GM12872 (cell line): ENCODE measurements around the gene CCDC88A.

Source experiments
- TF ChIP-seq, protein P1 (sequence below): IDR thresholded peaks from 3 replicates; pipeline ENCODE4 v1.5.1; 2011; ENCODE audit warnings: low read depth, mild to moderate bottlenecking, low read length, moderate library complexity; ENCODE audit not compliant: insufficient read depth

Gene CCDC88A

DNA sequence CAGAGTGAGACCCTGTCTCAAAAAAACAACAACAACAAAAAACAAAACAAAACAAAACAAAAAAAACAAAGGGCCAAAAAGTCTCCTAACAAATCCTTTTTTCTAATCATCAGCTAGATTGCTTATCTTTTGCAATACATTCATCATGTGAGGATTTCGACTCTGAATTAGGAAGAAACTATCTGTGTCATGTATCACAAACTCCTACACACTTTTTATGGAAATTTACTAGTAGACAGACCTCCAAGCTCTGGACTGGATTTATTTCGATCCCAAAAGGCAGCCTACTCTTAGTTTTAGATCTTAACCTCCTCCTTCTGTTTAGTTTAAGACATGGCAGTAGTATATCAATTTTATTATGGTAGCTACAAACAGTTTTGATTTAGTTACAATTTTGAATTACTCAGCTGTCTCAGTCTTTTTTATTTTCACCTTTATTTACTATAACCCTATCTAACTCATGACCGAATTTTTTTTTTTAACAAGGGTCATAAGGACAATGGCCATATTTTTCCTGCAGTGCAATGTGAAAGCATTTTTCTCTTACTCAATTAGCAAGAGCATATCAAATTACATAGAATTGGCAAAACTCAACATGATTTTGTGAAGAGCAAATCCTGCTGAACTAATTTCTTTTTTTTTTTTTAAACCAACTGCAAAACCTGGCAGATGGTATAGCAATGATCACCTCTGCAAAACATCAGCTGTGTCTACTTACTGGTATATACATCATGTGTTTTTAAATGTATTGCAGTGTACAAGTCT, 10.7 kb upstream of the CCDC88A start:
- TF ChIP-seq, protein P1, sequence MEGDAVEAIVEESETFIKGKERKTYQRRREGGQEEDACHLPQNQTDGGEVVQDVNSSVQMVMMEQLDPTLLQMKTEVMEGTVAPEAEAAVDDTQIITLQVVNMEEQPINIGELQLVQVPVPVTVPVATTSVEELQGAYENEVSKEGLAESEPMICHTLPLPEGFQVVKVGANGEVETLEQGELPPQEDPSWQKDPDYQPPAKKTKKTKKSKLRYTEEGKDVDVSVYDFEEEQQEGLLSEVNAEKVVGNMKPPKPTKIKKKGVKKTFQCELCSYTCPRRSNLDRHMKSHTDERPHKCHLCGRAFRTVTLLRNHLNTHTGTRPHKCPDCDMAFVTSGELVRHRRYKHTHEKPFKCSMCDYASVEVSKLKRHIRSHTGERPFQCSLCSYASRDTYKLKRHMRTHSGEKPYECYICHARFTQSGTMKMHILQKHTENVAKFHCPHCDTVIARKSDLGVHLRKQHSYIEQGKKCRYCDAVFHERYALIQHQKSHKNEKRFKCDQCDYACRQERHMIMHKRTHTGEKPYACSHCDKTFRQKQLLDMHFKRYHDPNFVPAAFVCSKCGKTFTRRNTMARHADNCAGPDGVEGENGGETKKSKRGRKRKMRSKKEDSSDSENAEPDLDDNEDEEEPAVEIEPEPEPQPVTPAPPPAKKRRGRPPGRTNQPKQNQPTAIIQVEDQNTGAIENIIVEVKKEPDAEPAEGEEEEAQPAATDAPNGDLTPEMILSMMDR = no peak

DNA sequence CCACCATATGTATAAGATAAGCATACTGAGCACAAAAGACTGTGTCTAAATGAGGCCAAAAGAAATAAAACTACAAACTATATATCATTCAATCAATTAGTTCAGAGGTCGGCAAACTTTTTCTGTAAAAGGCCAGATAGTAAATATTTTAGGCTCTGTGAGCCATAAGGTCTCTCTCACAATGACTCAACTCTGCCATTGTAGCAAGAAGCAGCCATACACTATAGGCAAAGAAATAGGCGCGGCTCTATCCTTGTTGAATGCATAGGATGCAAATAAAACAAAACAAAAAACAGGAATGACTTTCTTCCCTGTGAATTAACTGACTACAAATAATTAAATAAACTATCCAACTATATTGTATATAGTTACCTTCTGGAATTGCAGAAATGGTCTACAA, 8.6 kb upstream of the CCDC88A start:
- TF ChIP-seq, protein P1 = no peak

DNA sequence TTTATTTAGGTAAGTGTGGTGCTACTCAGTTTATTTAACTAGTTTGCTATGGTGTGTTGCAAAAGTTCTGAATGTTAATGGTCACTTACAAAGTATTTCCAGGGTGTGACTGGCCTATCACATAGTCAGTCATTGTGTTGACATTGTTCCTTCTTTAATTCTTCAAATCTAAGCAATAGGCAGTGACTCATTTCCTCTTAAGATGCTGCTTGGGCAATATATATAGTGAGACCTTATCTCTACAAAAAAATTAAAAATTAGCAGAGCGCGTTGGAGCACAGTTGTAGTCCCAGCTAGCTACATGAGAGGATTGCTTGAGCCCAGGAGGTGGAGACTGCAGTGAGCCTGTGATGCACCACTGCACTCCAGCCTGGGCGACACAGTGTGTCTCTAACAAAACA, 5.8 kb upstream of the CCDC88A start:
- TF ChIP-seq, protein P1 = no peak

DNA sequence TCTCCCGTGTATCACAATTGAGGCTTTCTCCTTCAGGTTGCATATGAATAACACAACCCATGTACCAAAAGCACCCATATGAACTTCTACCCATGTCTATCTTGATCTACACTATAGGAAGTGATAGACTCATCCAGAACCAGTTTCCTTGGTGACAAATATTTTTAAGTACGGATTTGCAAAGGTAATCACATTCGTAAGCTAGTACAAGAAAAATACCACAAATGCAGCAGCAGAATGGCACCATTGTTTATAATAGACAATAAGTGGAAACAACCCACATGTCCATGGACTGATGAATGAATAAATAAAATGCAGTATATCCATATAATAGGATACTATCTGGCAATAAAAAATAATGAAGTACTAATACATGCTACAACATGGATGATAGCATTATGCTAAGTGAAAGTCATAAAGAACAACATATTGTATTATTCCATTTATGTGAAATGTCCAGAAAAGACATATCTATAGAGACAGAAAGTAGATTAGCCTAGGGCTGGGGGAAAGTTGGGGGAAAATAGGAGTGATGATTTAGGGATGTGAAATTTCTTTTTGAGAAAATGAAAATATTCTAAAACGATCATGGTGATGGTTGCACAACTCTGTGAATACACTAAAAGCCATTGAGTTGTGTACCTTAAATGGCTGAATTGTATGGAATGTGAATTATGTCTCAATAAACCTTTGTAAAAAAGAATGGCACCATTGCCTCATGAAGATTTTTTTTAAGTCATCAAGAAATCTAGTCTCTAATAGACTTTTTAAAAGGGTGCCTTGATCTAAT, 3.4 kb upstream of the CCDC88A start:
- TF ChIP-seq, protein P1 = no peak

DNA sequence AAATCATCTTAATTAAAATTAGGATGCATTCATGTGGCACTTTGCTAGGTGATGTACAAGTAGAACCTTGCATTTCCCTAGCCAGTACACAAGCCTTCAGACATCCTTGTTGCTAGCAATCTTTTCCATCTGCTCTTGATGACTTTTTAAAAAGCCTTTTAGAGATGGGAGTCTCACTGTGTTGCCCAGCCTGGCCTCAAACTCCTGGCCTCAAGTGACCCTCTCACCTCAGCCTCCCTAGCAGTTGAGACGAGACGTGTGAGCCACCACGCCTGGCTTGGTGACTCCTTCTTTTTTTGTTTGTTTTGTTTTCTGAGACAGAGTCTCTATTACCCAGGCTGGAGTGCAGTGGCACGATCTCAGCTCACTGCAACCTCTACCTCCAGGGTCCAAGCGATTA, 1.7 kb upstream of the CCDC88A start:
- TF ChIP-seq, protein P1 = no peak

DNA sequence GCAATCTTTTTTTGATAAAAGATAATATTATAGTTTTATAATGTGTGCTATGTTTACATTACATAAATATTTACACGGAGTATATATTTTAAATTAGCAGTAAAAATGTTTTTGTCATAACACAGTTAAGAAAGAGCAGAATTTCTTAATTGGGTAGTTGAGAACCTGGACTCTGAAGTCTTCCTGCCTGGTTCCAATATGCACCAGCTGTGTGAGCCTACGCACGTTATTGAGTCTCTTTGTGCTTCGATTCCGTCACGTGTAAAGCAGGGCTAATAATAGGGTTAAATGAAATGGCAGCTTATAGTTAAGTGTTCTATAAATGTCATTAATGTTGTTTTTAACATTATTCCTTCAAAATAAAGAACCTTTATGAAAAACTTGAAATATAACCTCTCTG, 1.2 kb upstream of the CCDC88A start:
- TF ChIP-seq, protein P1 = no peak

DNA sequence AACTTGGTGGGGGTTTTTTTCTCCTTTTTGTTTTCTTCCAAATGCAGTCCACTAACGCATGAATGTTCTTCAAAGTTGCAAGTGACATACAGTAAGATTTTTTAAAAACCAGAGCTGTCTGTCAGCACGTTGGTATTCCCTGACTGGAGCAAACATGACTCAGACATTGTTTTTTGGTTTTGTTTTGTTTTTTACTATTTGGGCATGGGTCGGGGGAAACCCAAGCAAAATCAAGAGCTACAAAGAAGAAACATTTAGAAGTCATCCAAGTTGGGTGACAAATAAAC, 726 bp upstream of the CCDC88A start:
- TF ChIP-seq, protein P1 = no peak
